SK-N-SH (cell line): ENCODE data around the gene MGAT5.

Experiments used
- CHD2 ChIP-seq: fragments of 150-350 bp; IDR thresholded peaks from 2 replicates; pipeline ENCODE4 v1.6.1; 2018; ENCODE audit warnings: low read length; ENCODE audit not compliant: partially characterized antibody
- CTCF ChIP-seq: fragments of 200-600 bp; sonication (generic); IDR thresholded peaks from 2 replicates; pipeline ENCODE4 v1.6.1; 2017; ENCODE audit warnings: antibody characterized with exemption, mild to moderate bottlenecking, moderate library complexity
- EP300 ChIP-seq, 2 experiments: IDR thresholded peaks; 2 replicates each; pipeline versions ENCODE4 v1.4.0 to v1.6.1; 2012; ENCODE audit warnings: borderline replicate concordance in 1 of 2, low read depth in 1 of 2, low read length in 1 of 2
- FOSL2 ChIP-seq: IDR thresholded peaks from 2 replicates; pipeline ENCODE4 v1.4.0; 2012; ENCODE audit warnings: low read depth, mild to moderate bottlenecking, moderate library complexity, borderline replicate concordance
- FOXJ3 ChIP-seq: sonication (generic); formaldehyde crosslinking; IDR thresholded peaks from 2 replicates; pipeline ENCODE4 v1.5.1; 2020; ENCODE audit warnings: mild to moderate bottlenecking, missing genetic modification reagents
- FOXM1 ChIP-seq: IDR thresholded peaks from 2 replicates; pipeline ENCODE4 v1.4.0; 2012; ENCODE audit warnings: low read depth, mild to moderate bottlenecking
- JUND ChIP-seq: IDR thresholded peaks from 2 replicates; pipeline ENCODE4 v1.4.0; 2012
- MXI1 ChIP-seq: IDR thresholded peaks from 2 replicates; pipeline ENCODE4 v1.6.1; 2012; ENCODE audit warnings: mild to moderate bottlenecking, low read depth, low read length, improper control_type of control experiment
- PBX3 ChIP-seq: IDR thresholded peaks from 2 replicates; pipeline ENCODE4; 2012
- RFX5 ChIP-seq: IDR thresholded peaks from 2 replicates; pipeline ENCODE4 v1.6.1; 2012; ENCODE audit warnings: mild to moderate bottlenecking, improper control_type of control experiment, low read length

- no peak for TF ChIP-seq RFX5
- no peak for TF ChIP-seq MXI1
- no peak for TF ChIP-seq CTCF
- no peak for TF ChIP-seq PBX3
- no peak for TF ChIP-seq EP300 (IDR thresholded peaks at IDR 0.05; ENCODE audit: borderline replicate concordance in 1 of 2, low read depth in 1 of 2, low read length in 1 of 2)
- TF ChIP-seq JUND = no peak
- no peak for TF ChIP-seq FOXM1
- no peak for TF ChIP-seq FOXJ3 (CRISPR knock-in tag)
- no peak for TF ChIP-seq FOSL2
- no peak for TF ChIP-seq CHD2
These were observed 41.1 kb upstream of the MGAT5 start for GRCh38 chr2:134212746-134213145.
